HG03439 (cell line): ENCODE results near the gene B3GAT1.
"Not testable (repeated sequence)": the region's sequence is repeated elsewhere in the genome, so short reads cannot be mapped to it uniquely, and the experiment has no call there.

Source experiments
- ATAC-seq: cut with Tn5 transposase; IDR thresholded peaks from one replicate; pipeline ENCODE4 v1.9.1; 2021; ENCODE audit warnings: mild to moderate bottlenecking, moderate library complexity; ENCODE audit not compliant: unreplicated experiment

Gene B3GAT1

GRCh38 chr11:134412203-134413042 lies at the start of gene B3GAT1:
Gene B3GAT1 (minus strand): TSS chr11:134412242. CDS start chr11:134387659, 24,583 bp downstream.
- no peak for ATAC-seq

- no peak for ATAC-seq
Observed at GRCh38 chr11:134461621-134462020, 49.6 kb upstream of the B3GAT1 start.

GRCh38 chr11:134460881-134461280 lies 48.8 kb upstream of the B3GAT1 start:
- no peak for ATAC-seq

GRCh38 chr11:134460062-134460561 lies 48.1 kb upstream of the B3GAT1 start:
- ATAC-seq = no peak

GRCh38 chr11:134459246-134460061 lies 47.4 kb upstream of the B3GAT1 start:
- no peak for ATAC-seq

- ATAC-seq = not testable (repeated sequence)
Observed at GRCh38 chr11:134457411-134458007, 45.5 kb upstream of the B3GAT1 start.

- ATAC-seq = no peak
Observed at GRCh38 chr11:134455516-134455915, 43.5 kb upstream of the B3GAT1 start.

- no peak for ATAC-seq
Observed at GRCh38 chr11:134454146-134454690, 42.2 kb upstream of the B3GAT1 start.

- ATAC-seq = no peak
Observed at GRCh38 chr11:134453441-134453840, 41.4 kb upstream of the B3GAT1 start.

- ATAC-seq = no peak
Observed at GRCh38 chr11:134452838-134453155, 40.8 kb upstream of the B3GAT1 start.

- ATAC-seq = no peak
Observed at GRCh38 chr11:134452026-134452837, 40.2 kb upstream of the B3GAT1 start.

GRCh38 chr11:134450186-134450585 lies 38.1 kb upstream of the B3GAT1 start:
- no peak for ATAC-seq

- ATAC-seq = no peak
Observed at GRCh38 chr11:134449713-134450112, 37.7 kb upstream of the B3GAT1 start.

GRCh38 chr11:134449051-134449450 lies 37.0 kb upstream of the B3GAT1 start:
- ATAC-seq = no peak

- ATAC-seq = no peak
Observed at GRCh38 chr11:134447696-134448095, 35.7 kb upstream of the B3GAT1 start.

- ATAC-seq = no peak
Observed at GRCh38 chr11:134445601-134446325, 33.7 kb upstream of the B3GAT1 start.

GRCh38 chr11:134444160-134445108 lies 32.4 kb upstream of the B3GAT1 start:
- ATAC-seq = not testable (repeated sequence)

- no peak for ATAC-seq
Observed at GRCh38 chr11:134443246-134443645, 31.2 kb upstream of the B3GAT1 start.

GRCh38 chr11:134442246-134442645 lies 30.2 kb upstream of the B3GAT1 start:
- no peak for ATAC-seq
